ENCODE results near the gene CALR. TPM values are rescaled to one million over a fixed set of nuclear protein-coding genes. Genes with fewer than 3 reads are reported as not detected.

The CALR gene
- total and polyA plus RNA-seq, 9 of the 15 experiments (the other 6 are each of a cell fraction or from before 2014, with no cell fraction given), result 126 to 811 (median 642) TPM

- TF ChIP-seq, protein P1, sequence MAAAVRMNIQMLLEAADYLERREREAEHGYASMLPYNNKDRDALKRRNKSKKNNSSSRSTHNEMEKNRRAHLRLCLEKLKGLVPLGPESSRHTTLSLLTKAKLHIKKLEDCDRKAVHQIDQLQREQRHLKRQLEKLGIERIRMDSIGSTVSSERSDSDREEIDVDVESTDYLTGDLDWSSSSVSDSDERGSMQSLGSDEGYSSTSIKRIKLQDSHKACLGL (CRISPR knock-in tag; IDR thresholded peaks at IDR 0.05; ENCODE audit: borderline replicate concordance, poor library complexity, severe bottlenecking), result peak; percentile 66
- peak; percentile 46; the same call in 1 of the 2 replicates for TF ChIP-seq EGR1 (conservative IDR thresholded peaks at IDR 0.05)
- TF ChIP-seq E4F1 (CRISPR knock-in tag; IDR thresholded peaks at IDR 0.05; ENCODE audit: borderline replicate concordance), result no peak
- TF ChIP-seq, protein P2, sequence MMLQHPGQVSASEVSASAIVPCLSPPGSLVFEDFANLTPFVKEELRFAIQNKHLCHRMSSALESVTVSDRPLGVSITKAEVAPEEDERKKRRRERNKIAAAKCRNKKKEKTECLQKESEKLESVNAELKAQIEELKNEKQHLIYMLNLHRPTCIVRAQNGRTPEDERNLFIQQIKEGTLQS (IDR thresholded peaks at IDR 0.05), result peak; percentile 99
- TF ChIP-seq, protein P2 (CRISPR knock-in tag; conservative IDR thresholded peaks at IDR 0.05), result 0 out of 2 replicates have a peak, but pooled peaks have one; percentile 53
- TF ChIP-seq RAD51 (IDR thresholded peaks at IDR 0.05; ENCODE audit: borderline replicate concordance, low read depth), result peak; percentile 98
- no peak for TF ChIP-seq STAG1 (CRISPR knock-in tag; IDR thresholded peaks at IDR 0.05; ENCODE audit: borderline replicate concordance)
- TF ChIP-seq L3MBTL2 (IDR thresholded peaks at IDR 0.05), result peak; percentile 59
- TF ChIP-seq ZBTB9 (CRISPR knock-in tag; IDR thresholded peaks at IDR 0.05), result peak; percentile 96
- peak; percentile 64 for TF ChIP-seq NEUROD1 (IDR thresholded peaks at IDR 0.05; ENCODE audit: borderline replicate concordance, low read depth, low read length, partially characterized antibody)
- TF ChIP-seq RNF2 (IDR thresholded peaks at IDR 0.05), result no peak
- peak; percentile 48; the same call in 1 of the 2 replicates for TF ChIP-seq ZNF436 (CRISPR knock-in tag; IDR thresholded peaks at IDR 0.05)
- TF ChIP-seq CBFA2T2 (conservative IDR thresholded peaks at IDR 0.05), result peak; percentile 83
- peak; percentile 98 for TF ChIP-seq ZBTB12 (CRISPR knock-in tag; IDR thresholded peaks at IDR 0.05)
- TF ChIP-seq SRF (CRISPR knock-in tag; IDR thresholded peaks at IDR 0.05), result peak; percentile 46 to 48; a peak in 3 of 4 replicates
- TF ChIP-seq, protein P3, sequence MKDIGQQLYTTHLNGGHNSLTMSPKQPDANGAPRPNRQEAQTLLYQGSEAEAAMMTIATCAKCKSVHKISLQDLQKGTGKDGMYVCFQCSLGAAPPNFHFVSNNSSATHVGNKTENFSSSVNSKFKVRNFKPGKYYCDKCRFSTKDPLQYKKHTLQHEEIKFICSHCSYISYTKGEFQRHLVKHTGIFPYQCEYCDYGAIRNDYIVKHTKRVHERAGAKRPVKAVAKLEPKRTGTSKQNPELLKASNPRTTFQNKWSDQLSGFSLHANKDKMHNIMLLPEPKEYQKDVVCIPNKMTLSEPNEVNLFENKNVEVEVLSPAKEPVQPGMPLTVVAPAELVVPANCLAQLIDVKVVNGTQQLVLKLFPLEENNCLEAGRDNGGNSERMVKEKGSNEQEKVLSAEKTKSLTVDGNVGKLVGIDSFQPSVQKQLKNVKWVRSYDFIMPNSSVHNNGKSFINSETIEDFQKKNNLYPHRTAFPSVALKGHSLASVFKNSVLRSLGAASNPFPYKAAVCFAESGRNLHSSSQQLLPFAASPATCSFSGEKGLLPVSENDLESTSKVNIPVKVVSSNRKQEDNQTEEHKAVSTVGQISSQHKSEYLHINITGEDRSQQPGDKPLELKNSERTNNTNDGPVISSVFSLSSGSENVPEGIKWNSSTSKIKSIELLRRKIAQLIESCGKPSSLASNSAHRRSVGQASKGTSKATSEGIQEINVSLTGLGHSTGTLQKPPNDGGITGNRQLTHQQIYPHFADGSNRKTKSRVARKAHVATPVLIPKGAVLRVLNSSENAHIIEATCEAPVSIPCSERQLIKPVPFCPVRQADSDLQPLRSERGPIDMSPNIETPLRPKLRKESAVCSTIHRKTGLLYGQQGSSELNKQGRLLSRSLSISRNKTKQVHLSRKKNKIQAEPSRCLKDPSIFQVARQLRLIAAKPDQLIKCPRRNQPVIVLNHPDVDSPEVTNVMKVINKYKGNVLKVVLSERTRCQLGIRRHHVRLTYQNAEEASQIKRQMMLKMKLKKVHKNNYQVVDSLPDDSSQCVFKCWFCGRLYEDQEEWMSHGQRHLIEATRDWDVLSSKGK (CRISPR knock-in tag; IDR thresholded peaks at IDR 0.05), result no peak
These were observed 7.2 kb downstream of the CALR start, which contains the start of gene RAD23A (continued) for GRCh38 chr19:12945479-12946091.
